ENCODE measurements around the gene GRAMD1A.
"Not testable (repeated sequence)": the region's sequence is repeated elsewhere in the genome, so short reads cannot be mapped to it uniquely, and the experiment has no call there.

Gene GRAMD1A

GRCh38 chr19:35004517-35005255 lies 4.6 kb downstream of the GRAMD1A start:
- no peak for DNase-seq

DNA sequence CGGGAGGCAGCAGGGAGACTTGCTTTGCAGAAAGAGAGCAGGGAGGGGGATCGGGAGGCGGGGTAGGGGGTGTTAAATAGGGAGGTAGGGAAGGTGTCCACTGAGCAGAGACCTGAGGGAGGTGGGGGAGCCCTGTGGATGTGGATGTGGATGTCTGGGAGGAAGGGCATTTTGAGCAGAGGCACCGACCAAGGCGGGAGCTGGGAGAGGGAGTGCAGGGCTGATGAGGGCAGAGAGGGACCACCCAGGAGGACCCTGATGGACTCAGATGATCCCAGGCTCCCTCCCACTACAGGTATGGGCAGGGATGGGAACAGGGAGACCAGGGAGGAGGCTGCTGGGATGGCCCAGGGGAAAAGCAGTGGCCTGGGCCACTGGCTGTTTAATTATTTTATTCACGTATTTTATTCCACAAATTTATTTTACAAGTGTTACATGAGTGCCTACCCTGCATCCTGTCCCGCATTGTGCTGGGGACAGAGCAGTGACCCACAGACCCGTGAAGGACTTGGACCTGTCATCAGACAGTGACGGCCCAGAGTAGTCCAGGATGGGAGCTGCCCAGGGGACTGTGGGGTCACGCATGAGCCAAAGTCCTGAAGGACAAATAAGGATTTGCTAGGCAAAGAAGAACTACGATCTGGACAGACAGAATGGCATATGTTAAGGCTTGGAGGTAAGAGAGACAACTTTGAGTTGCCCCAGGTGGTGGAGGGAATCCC lies 5.3 kb downstream of the GRAMD1A start:
- no peak for DNase-seq

DNA sequence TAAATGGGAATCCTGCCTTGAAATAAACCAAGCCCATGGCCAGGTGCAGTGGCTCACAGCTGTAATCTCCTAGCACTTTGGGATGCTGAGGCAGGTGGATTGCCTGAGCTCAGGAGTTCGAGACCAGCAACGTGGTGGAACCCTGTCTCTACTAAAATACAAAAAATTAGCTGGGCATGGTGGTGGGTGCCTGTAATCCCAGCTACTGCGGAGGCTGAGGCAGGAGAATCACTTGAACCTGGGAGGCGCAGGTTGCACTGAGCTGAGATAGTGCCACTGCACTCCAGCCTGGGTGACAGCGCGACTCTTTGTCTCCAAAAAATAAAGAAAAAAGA lies 5.9 kb downstream of the GRAMD1A start:
- DNase-seq: not testable (repeated sequence)

- no peak for DNase-seq
Measured at GRCh38 chr19:35006342-35006998, 6.3 kb downstream of the GRAMD1A start.

DNA sequence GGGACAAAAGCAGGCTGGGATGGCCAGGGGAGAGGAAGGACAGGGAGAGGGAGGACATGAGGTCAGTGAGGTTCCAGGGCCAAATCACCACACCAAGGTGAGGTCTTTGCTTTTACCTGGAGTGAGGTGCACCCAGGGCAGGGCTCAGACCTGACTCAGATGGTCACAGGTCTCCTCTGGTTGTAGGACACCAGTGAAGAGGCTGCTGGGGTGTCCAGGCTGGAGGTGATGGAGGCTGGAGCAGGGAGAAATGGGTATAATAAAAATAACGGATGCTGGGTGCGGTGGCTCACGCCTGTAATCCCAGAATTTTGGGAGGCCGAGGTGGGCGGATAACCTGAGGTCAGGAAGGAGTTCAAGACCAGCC lies 6.9 kb downstream of the GRAMD1A start:
- DNase-seq: no peak

DNA sequence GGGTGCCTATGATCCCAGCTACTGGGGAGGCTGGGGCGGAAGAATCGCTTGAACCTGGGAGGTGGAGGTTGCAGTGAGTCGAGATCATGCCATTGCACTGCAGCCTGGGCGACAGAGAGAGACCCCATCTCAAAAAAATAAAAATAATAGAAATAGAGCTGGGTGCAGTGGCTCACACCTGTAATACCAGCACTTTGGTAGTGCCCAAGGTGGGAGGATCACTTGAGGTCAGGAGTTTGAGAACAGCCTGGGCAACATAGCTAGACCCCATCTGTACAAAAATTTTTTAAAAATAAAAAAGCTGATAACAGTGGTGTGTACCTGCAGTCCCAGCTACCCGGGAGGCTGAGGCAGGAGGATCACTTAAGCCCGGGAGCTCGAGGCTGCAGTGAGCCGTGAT lies 7.3 kb downstream of the GRAMD1A start:
- DNase-seq: not testable (repeated sequence)

DNA sequence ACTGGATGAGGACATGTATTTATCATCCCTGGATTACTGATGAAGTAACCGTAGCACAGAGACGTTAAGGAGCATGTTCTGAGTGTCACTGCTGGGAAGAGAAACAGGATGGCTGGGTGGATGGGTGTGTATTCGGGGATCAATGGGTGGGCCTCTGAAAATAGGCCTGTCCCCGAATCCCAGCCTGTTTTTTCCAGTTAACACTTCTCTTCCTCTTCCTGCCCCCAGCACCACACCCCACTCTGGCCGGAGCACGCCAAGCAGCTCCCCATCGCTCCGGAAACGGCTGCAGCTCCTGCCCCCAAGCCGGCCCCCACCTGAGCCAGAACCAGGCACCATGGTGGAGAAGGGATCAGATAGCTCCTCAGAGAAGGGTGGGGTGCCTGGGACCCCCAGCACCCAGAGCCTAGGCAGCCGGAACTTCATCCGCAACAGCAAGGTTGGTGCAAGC lies 8.8 kb downstream of the GRAMD1A start:
- DNase-seq: no peak

- DNase-seq: no peak
Measured at GRCh38 chr19:35009424-35010415, 9.6 kb downstream of the GRAMD1A start.

DNA sequence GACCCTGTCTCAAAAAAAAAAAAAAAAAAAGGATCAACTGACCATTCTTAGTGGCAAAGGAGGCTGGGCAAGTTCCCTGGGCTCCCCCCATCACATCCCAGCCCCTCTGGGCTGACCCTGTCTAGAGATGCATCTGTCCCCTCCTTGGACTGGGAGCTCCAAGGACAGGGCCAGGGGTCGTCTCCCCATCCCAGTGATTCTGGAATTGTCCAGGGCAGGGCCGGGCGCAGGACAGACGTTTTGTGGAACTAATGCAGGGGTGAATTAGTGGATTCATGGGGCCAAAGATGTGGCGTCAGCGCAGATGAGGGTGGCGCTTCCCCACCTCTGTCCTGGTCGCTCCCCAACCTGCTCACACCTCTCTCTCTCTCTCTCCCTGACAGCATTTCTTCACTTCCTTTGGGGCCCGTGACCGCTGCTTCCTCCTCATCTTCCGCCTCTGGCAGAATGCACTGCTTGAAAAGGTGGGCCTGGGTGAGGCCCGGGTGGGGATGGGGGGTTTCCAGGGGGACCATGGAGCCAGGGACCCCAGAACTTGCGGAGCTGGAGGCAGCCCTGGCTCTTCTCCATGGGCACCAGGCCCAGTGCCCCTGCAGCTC lies 11.1 kb downstream of the GRAMD1A start:
- no peak for DNase-seq

- no peak for DNase-seq
Measured at GRCh38 chr19:35011737-35012682, 11.9 kb downstream of the GRAMD1A start.

DNA sequence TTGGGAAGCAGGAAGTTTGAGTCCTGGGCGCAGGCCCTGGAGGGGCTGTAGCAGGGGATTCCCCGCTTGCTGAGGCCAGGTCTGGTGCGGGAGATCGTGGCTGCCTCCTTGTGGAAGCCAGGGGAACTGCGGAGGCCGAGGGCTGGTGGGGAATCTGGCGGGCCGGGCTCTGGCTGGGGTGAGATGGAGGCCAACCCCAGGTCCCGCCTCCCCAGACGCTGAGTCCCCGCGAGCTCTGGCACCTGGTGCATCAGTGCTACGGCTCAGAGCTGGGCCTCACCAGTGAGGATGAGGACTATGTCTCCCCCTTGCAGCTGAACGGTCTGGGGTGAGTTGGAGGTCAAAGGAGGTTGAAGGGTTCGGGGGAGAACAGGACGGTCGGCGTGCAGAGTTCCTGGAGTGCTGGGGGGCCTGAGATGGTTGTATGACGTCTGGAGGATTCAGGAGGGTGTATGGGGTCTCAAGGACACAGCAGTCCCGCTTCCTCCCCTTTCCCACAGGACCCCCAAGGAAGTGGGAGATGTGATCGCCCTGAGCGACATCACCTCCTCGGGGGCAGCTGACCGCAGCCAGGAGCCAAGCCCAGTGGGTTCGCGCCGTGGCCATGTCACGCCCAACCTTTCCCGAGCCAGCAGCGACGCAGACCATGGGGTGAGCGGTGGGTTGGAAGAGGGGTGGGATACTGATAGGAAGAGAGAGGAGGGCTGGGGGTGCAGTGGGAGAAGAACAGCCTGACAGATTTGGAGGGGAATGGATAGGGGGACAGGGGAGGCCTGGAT lies 13.1 kb downstream of the GRAMD1A start:
- peak; percentile 84 for DNase-seq

- peak; percentile 54 for DNase-seq
Measured at GRCh38 chr19:35013820-35014754, 14.0 kb downstream of the GRAMD1A start.

DNA sequence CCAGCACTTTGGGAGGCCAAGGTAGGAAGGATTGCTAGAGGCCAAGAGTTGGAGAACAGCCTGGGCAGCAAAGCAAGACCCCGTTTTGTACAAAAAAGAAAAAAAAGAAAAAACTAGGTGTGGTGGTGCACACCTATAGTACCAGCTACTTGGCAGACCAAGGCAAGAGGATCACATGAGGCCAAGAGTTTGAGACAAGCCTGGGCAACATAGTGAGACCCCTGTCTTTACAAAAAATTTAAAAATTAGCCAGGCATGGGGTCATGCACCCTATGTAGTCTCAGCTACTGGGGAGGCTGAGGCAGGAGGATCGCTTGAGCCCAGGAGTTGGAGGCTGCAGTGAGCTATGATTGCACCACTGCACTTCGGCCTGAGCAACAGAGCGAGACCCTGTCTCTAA lies 14.7 kb downstream of the GRAMD1A start:
- DNase-seq: not testable (repeated sequence)

DNA sequence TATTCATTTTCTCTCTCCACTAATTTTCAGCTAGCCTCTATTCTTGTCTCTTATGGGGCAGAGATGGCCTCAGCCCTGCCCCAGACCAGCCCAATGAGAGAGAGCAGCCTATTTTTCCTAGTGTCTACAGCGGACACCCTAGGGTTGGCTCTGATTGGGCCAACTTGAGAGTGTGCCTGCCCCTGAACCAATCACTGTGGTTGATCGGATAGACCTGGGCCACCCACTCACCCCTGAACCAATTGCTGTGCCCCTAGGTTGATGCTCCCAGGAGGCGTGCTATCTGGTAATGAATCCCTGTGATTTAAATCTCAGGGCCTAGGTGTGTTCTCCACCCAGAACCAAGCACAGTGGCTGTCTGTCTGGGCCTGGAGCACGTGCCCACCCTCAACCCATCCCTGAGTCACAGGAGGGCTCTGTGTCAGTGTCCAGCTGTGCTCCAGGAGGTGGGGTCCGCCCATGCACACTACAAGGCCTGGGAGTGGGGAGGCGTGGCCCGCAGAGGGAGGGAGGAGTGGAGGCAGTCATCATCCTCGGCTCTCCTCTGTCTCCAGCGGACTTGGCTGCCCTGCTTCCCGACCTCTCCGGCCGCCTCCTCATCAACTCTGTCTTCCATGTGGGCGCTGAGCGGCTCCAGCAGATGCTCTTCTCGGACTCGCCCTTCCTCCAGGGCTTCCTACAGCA lies 15.3 kb downstream of the GRAMD1A start:
- DNase-seq: no peak

DNA sequence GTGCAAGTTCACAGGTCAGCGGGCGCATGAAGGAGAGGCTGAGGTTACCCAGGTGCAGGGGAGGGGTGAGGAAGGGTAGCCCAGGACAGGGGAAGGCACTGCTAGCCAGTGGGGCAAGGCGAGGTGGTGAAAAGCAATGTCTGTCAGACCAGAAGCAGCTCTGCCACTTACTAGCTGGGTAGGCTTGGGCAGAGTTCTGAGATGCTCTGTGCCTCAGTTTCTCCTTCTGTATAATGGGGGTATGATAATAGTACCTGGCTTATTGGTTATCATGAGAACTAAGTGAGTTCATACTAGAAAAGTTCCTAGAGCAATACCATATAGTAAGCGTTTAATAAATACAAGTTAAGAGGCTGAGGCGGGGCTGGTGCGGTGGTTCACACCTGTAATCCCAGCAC lies 15.8 kb downstream of the GRAMD1A start:
- no peak for DNase-seq

GRCh38 chr19:35017507-35017906 lies 17.4 kb downstream of the GRAMD1A start:
- DNase-seq: no peak

DNA sequence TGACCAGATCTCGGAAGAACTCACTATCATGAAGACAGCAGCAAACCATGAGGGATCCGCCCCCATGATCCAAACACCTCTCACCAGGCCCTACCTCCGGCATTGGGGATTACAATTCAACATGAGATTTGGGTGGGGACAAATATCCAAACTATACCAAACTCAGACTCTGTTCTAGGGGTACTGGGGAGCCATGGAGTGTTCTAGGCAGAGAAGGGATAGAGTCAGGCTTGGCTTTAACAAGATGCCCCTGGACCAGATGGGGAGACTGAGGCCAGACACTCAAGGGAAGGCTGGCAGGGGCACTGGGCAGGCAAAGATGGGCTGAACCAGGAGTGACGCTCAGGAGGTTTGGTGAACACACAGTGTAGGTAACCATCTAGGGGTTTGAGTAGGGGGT lies 18.3 kb downstream of the GRAMD1A start:
- no peak for DNase-seq

DNA sequence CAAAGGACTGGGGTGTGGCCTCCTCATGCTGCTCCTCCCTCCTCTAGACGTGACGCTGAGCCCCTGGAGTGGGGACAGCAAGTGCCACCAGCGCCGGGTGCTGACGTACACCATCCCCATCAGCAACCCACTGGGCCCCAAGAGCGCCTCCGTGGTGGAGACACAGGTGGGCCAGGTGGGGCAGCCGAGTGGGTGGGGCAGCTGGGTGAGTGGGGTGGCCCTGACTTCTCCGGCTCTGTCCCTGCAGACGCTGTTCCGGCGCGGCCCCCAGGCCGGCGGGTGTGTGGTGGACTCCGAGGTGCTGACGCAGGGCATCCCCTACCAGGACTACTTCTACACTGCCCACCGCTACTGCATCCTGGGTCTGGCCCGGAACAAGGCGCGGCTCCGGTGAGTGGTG lies 19.0 kb downstream of the GRAMD1A start:
- no peak for DNase-seq

DNA sequence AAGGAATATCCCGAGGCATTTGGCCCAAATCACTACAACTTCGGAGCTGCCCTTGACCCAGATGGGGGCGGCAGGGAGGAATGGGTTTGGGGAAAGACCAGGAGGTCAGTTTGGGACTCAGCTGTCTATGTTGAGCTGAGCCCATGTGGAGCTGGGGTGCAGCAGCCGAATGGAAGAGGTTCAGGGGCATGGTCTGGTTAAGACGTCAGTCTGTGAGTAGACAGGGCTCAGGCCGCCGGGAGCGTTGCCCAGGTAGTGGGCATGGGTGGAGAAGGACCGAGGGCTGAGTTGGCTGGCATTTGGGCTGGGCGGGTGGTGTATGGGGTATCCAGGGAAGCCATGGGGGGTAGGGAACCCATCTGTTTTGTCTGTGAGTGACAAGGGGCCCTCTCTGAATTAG lies 20.9 kb downstream of the GRAMD1A start:
- DNase-seq: no peak
